ENCODE measurements around the gene ENOX1.

The ENOX1 gene

DNA sequence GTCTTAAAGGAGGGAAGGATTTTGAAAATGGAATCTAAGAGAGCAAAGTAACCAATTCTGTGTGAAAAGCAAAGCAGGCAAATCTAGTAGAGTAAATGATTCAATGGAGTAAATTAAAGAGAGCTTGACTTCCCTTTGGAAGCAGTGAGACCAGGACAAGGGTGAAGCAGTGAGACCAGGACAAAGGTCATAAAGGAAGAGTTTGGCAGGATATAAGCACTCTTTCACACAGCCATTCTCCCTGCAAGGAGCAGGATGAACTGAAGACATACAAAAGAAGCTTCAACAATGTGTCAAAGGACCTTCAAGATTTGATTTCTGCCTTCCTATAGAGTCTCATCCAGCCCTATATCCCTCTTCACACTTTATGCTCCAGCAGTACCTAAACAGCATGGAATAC, 123.8 kb downstream of the ENOX1 start:
- no peak for TF ChIP-seq POLR2AphosphoS5 (IDR thresholded peaks at IDR 0.05; ENCODE audit: low read depth, low read length)
- TF ChIP-seq, protein P1, sequence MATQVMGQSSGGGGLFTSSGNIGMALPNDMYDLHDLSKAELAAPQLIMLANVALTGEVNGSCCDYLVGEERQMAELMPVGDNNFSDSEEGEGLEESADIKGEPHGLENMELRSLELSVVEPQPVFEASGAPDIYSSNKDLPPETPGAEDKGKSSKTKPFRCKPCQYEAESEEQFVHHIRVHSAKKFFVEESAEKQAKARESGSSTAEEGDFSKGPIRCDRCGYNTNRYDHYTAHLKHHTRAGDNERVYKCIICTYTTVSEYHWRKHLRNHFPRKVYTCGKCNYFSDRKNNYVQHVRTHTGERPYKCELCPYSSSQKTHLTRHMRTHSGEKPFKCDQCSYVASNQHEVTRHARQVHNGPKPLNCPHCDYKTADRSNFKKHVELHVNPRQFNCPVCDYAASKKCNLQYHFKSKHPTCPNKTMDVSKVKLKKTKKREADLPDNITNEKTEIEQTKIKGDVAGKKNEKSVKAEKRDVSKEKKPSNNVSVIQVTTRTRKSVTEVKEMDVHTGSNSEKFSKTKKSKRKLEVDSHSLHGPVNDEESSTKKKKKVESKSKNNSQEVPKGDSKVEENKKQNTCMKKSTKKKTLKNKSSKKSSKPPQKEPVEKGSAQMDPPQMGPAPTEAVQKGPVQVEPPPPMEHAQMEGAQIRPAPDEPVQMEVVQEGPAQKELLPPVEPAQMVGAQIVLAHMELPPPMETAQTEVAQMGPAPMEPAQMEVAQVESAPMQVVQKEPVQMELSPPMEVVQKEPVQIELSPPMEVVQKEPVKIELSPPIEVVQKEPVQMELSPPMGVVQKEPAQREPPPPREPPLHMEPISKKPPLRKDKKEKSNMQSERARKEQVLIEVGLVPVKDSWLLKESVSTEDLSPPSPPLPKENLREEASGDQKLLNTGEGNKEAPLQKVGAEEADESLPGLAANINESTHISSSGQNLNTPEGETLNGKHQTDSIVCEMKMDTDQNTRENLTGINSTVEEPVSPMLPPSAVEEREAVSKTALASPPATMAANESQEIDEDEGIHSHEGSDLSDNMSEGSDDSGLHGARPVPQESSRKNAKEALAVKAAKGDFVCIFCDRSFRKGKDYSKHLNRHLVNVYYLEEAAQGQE (IDR thresholded peaks at IDR 0.05; ENCODE audit: insufficient read depth in 1 of 2, low read depth in 2 of 2, low read length in 2 of 2): no peak
- no peak for TF ChIP-seq FOXP2 (optimal IDR thresholded peaks at IDR 0.05; ENCODE audit: borderline replicate concordance, extremely low read depth, extremely low read length, insufficient read depth)
- TF ChIP-seq TAF1 (IDR thresholded peaks at IDR 0.05; ENCODE audit: borderline replicate concordance, insufficient read depth, low read length): no peak
- no peak for TF ChIP-seq SIN3A (IDR thresholded peaks at IDR 0.05; ENCODE audit: borderline replicate concordance, insufficient read depth, low read length)

DNA sequence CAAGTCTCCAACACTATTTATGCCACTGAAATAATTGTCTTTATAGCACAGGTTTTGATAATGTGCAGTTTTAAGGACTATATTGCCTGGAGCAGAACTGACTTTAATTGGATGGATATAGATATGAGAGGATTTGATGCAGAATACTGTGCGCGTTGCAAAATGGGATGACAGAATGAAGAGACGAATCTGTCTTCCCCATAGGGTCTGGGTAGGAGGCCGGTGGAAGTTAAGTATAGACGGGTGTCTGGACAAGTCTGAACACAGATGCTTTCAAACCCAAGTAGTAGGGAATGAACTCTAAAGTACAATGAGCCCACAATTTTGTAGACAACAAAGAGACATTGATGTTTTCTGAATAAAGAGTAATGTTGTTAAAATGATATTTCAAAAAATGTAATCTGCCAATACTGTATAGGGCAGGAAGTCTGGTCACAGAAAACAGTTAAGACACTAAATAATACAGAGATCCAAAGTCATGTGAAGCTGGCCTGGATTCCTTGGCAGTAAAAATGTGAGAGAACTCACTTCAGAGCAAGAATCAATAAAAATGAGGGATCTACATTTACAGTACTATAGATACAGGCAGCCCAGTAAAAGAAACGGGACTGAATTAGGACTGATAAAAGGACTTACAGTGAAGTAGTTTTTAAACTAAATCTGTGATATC, 125.5 kb downstream of the ENOX1 start:
- no peak for TF ChIP-seq SIN3A (IDR thresholded peaks at IDR 0.05; ENCODE audit: borderline replicate concordance, insufficient read depth, low read length)
- no peak for TF ChIP-seq FOXP2 (optimal IDR thresholded peaks at IDR 0.05; ENCODE audit: borderline replicate concordance, extremely low read depth, extremely low read length, insufficient read depth)
- no peak for TF ChIP-seq POLR2AphosphoS5 (IDR thresholded peaks at IDR 0.05; ENCODE audit: low read depth, low read length)
- TF ChIP-seq, protein P1 (IDR thresholded peaks at IDR 0.05; ENCODE audit: insufficient read depth in 1 of 2, low read depth in 2 of 2, low read length in 2 of 2): no peak
- TF ChIP-seq TAF1 (IDR thresholded peaks at IDR 0.05; ENCODE audit: borderline replicate concordance, insufficient read depth, low read length): no peak

DNA sequence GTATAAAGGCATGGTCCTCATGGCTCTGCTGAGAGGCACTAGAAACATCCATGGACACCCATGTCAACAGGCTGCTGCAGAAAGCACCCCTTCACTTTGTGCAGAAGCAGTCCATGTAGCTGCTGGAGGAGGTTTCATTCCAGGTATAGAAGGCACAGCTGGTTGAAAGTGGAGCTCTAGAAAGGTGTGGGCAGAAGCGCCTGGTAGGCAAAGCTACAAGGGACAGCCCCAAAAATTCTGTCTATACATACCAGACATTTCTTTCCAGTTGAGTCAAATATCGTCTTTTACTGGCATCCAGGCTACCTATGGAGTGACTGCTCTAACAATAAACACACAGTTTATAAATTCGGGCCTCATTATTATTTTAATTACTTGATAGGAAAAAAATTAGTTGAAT, 129.3 kb downstream of the ENOX1 start:
- TF ChIP-seq, protein P1 (IDR thresholded peaks at IDR 0.05; ENCODE audit: insufficient read depth in 1 of 2, low read depth in 2 of 2, low read length in 2 of 2): no peak

DNA sequence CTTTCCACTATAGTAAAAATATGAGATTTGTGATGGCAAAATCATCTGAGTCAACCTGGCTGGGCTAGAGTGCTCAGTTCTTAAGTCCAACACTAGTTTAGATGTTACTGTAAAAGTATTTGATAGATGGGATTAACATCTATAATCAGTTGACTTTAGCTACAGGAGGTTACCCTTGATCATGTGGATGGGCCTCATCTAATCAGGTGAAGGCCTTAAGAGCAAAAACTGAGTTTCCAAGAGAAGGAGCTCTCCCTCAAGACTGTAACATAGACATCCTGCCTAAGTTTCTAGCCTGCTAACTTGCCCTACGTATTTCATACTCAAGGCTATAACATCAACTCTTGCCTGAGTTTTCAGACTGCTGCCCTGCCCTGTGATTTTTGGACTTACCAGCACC, 132.8 kb downstream of the ENOX1 start:
- TF ChIP-seq SIN3A (IDR thresholded peaks at IDR 0.05; ENCODE audit: borderline replicate concordance, insufficient read depth, low read length) (no peak), POLR2AphosphoS5 (IDR thresholded peaks at IDR 0.05; ENCODE audit: low read depth, low read length) (no peak), FOXP2 (optimal IDR thresholded peaks at IDR 0.05; ENCODE audit: borderline replicate concordance, extremely low read depth, extremely low read length, insufficient read depth) (no peak), TAF1 (IDR thresholded peaks at IDR 0.05; ENCODE audit: borderline replicate concordance, insufficient read depth, low read length) (no peak)
- TF ChIP-seq, protein P1 (IDR thresholded peaks at IDR 0.05; ENCODE audit: insufficient read depth in 1 of 2, low read depth in 2 of 2, low read length in 2 of 2): no peak

DNA sequence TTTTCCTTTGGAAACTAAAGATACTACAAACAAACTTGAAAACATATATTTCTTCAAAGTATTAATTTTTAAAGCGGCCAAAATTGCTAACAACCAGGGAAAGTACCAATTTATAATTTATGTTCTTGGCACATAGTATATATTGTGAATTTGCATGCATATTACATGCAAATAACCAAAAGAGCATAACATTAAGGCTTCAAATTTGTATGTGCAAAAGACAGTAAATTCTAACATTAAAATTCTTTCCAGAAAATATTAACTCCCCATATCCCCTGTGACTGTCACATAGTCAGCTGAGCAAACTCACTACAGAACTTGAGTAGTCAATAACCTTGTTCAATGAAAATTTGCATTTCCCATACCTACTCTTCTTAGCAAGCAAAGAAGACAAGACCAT, 133.4 kb downstream of the ENOX1 start:
- TF ChIP-seq POLR2AphosphoS5 (IDR thresholded peaks at IDR 0.05; ENCODE audit: low read depth, low read length) (no peak), FOXP2 (optimal IDR thresholded peaks at IDR 0.05; ENCODE audit: borderline replicate concordance, extremely low read depth, extremely low read length, insufficient read depth) (no peak), SIN3A (IDR thresholded peaks at IDR 0.05; ENCODE audit: borderline replicate concordance, insufficient read depth, low read length) (no peak), TAF1 (IDR thresholded peaks at IDR 0.05; ENCODE audit: borderline replicate concordance, insufficient read depth, low read length) (no peak)
- TF ChIP-seq, protein P1 (IDR thresholded peaks at IDR 0.05; ENCODE audit: insufficient read depth in 1 of 2, low read depth in 2 of 2, low read length in 2 of 2): no peak

Data from PFSK-1 (cell line).